ENCODE measurements around the gene LRG1.

Gene LRG1

GRCh38 chr19:4524808-4525562 lies 14.9 kb downstream of the LRG1 start:
- peak; percentile 51 for DNase-seq

GRCh38 chr19:4523306-4524110 lies 16.3 kb downstream of the LRG1 start:
- peak; percentile 58 for DNase-seq

GRCh38 chr19:4522291-4523002 lies 17.4 kb downstream of the LRG1 start:
- no peak for DNase-seq

GRCh38 chr19:4521888-4522242 lies 18.0 kb downstream of the LRG1 start:
- DNase-seq, result no peak

GRCh38 chr19:4521170-4521887 lies 18.5 kb downstream of the LRG1 start:
- DNase-seq, result no peak

- no peak for DNase-seq
Measured at GRCh38 chr19:4519521-4520277, 20.1 kb downstream of the LRG1 start.

- DNase-seq, result no peak
Measured at GRCh38 chr19:4519172-4519496, 20.7 kb downstream of the LRG1 start.

GRCh38 chr19:4518345-4519171 lies 21.3 kb downstream of the LRG1 start, which contains the start of gene PLIN4:
Gene PLIN4 (minus strand): TSS chr19:4518486. CDS start chr19:4518272, 214 bp downstream.
- DNase-seq, result no peak

GRCh38 chr19:4517451-4518057 lies 22.3 kb downstream of the LRG1 start:
- no peak for DNase-seq

- no peak for DNase-seq
Measured at GRCh38 chr19:4516939-4517300, 22.9 kb downstream of the LRG1 start.

GRCh38 chr19:4516199-4516938 lies 23.5 kb downstream of the LRG1 start:
- no peak for DNase-seq

GRCh38 chr19:4515732-4516131 lies 24.1 kb downstream of the LRG1 start:
- no peak for DNase-seq

- no peak for DNase-seq
Measured at GRCh38 chr19:4513248-4513647, 26.6 kb downstream of the LRG1 start.

GRCh38 chr19:4512070-4512469 lies 27.8 kb downstream of the LRG1 start:
- no peak for DNase-seq

- no peak for DNase-seq
Measured at GRCh38 chr19:4511300-4512054, 28.4 kb downstream of the LRG1 start.

- no peak for DNase-seq
Measured at GRCh38 chr19:4510435-4511255, 29.2 kb downstream of the LRG1 start.

GRCh38 chr19:4508698-4509097 lies 31.1 kb downstream of the LRG1 start:
- DNase-seq, result no peak

- no peak for DNase-seq
Measured at GRCh38 chr19:4507804-4508203, 32.0 kb downstream of the LRG1 start.

- DNase-seq, result no peak
Measured at GRCh38 chr19:4507150-4507452, 32.7 kb downstream of the LRG1 start.
